Mesendoderm (in vitro differentiated cells): Measurements from ENCODE around the gene PCDHB5.
"Not testable (repeated sequence)": the region's sequence is repeated elsewhere in the genome, so short reads cannot be mapped to it uniquely, and the experiment has no call there.

Experiments used
- DNase-seq: peaks from one replicate; pipeline ENCODE4 v3.0.0; 2013
- H2AK5ac ChIP-seq: 2 replicates; pipeline ENCODE4 v1.6.1; 2013; ENCODE audit warnings: low read length, inconsistent platforms
- H2BK120ac ChIP-seq: 2 replicates; pipeline ENCODE4 v1.6.1; 2013; ENCODE audit warnings: low read depth, mild to moderate bottlenecking, low read length, moderate library complexity, mixed read lengths
- H2BK15ac ChIP-seq: replicated peaks from 2 replicates; pipeline ENCODE4 v1.6.1; 2013; ENCODE audit warnings: low read depth, mild to moderate bottlenecking, moderate library complexity
- H2BK5ac ChIP-seq: 2 replicates; pipeline ENCODE4 v1.6.1; 2013; ENCODE audit warnings: low read length, inconsistent platforms
- H3K18ac ChIP-seq: 2 replicates; pipeline ENCODE4 v1.6.1; 2013; ENCODE audit warnings: mild to moderate bottlenecking, low read length, mixed read lengths
- H3K23ac ChIP-seq: one replicate; pipeline ENCODE4 v1.6.1; 2013; ENCODE audit warnings: low read length
- H3K27ac ChIP-seq: 2 replicates; pipeline ENCODE4 v1.5.1; 2013; ENCODE audit warnings: low read depth, mild to moderate bottlenecking, inconsistent platforms, low read length, moderate library complexity
- H3K27me3 ChIP-seq: 2 replicates; pipeline ENCODE4 v1.6.1; 2013; ENCODE audit warnings: low read length, control low read depth, mild to moderate bottlenecking, inconsistent platforms; ENCODE audit not compliant: insufficient read depth, poor library complexity
- H3K36me3 ChIP-seq: 2 replicates; pipeline ENCODE4 v1.6.1; 2013; ENCODE audit warnings: low read length, inconsistent platforms; ENCODE audit not compliant: control insufficient read depth, insufficient read depth
- H3K4ac ChIP-seq: one replicate; pipeline ENCODE4 v1.6.1; 2013; ENCODE audit warnings: low read depth, mild to moderate bottlenecking, low read length, moderate library complexity
- H3K4me1 ChIP-seq: 2 replicates; pipeline ENCODE4 v1.6.1; 2013; ENCODE audit warnings: low read depth, low read length, inconsistent platforms; ENCODE audit not compliant: control insufficient read depth
- H3K4me2 ChIP-seq: 2 replicates; pipeline ENCODE4 v1.6.1; 2013; ENCODE audit warnings: low read length
- H3K4me3 ChIP-seq: 2 replicates; pipeline ENCODE4 v1.5.1; 2013; ENCODE audit warnings: mild to moderate bottlenecking, low read length
- H3K56ac ChIP-seq: one replicate; pipeline ENCODE4 v1.6.1; 2013; ENCODE audit warnings: low read length
- H3K79me1 ChIP-seq: 2 replicates; pipeline ENCODE4 v1.6.1; 2013; ENCODE audit warnings: low read length, inconsistent platforms
- H3K79me2 ChIP-seq: 2 replicates; pipeline ENCODE4 v1.6.1; 2013; ENCODE audit warnings: mild to moderate bottlenecking, low read length; ENCODE audit not compliant: control insufficient read depth, insufficient read depth
- H3K9ac ChIP-seq: 2 replicates; pipeline ENCODE4 v1.6.1; 2013; ENCODE audit warnings: low read length, inconsistent platforms
- H4K5ac ChIP-seq: one replicate; pipeline ENCODE4 v1.6.1; 2013; ENCODE audit warnings: low read length
- H4K8ac ChIP-seq: one replicate; pipeline ENCODE4 v1.6.1; 2013; ENCODE audit warnings: low read depth, mild to moderate bottlenecking, control low read depth, low read length, moderate library complexity
- WGBS: extraction: QIAGEN DNeasy Blood & Tissue Kit; methylation state at CpG from one replicate; pipeline ENCODE4 v1.1.7; 2013; ENCODE audit warnings: low lambda C conversion rate, missing lambda C conversion rate; ENCODE audit not compliant: insufficient coverage; ENCODE audit errors: extremely low coverage; 5-methylcytosine and 5-hydroxymethylcytosine counted together

The PCDHB5 gene

DNA sequence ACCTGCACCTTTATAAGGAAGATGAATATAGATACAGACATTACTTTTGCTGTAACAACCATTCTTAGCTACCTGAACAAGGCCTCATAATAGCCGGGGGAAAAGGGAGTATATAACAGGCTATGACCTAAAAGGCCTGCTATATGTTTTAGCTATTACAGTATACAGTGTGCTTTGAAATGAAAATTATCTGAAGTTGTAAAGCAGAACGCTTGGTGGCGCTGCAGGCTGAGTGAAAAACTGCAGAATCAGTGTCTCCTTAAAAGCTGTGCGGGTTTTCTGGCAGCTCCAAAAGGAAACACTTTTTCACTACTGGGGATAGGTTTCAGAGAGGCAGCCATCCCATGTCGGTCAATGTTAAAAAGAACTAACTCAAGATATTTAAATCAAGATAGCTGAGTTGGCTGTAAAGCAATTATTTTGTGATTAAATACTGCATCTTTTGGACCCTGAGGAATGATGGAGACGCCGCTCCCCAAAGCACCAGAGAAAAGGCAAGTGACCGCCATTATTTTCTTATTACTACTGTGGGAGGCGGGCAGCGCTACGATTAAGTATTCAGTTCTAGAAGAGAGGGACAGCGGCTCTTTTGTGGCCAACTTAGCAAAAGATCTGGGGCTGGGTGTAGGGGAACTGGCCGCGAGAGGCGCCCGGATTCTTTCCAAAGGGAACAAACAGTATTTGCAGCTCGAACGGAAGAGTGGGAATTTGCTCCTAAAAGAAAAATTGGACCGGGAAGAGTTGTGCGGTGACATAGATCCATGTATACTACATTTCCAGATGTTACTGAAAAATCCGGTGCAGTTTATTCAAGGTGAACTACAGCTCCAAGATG, 20.8 kb downstream of the PCDHB5 start:
- Histone ChIP-seq H3K23ac (no peak overlapping the region), H2AK5ac (no peak overlapping the region), H3K4me1 (no peaks in the 10 kb centered on the region), H2BK15ac (no peak overlapping the region), H3K4me3 (no peak overlapping the region), H3K4ac (no peak overlapping the region), H4K8ac (no peak overlapping the region), H4K5ac (no peak overlapping the region), H2BK120ac (no peak overlapping the region), H3K4me2 (no peak overlapping the region), H3K27me3 (no peaks in the 10 kb centered on the region), H3K79me1 (no peaks in the 10 kb centered on the region), H3K9ac (no peak overlapping the region), H2BK5ac (no peak overlapping the region), H3K36me3 (no peaks in the 10 kb centered on the region), H3K18ac (no peak overlapping the region), H3K56ac (no peak overlapping the region), H3K79me2 (no peaks in the 10 kb centered on the region), H3K27ac (no peak overlapping the region)
- DNase-seq, result peak; percentile 57
- WGBS, result no CpG with 5 or more reads among the region's 21 CpGs

DNA sequence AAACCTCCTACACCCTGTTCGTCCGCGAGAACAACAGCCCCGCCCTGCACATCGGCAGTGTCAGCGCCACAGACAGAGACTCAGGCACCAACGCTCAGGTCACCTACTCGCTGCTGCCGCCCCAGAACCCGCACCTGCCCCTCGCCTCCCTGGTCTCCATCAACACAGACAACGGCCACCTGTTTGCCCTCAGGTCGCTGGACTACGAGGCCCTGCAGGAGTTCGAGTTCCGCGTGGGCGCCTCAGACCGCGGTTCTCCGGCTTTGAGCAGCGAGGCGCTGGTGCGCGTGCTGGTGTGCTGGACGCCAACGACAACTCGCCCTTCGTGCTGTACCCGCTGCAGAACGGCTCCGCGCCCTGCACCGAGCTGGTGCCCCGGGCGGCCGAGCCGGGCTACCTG, 22.4 kb downstream of the PCDHB5 start:
- H2BK5ac ChIP-seq, H2BK120ac ChIP-seq, H3K36me3 ChIP-seq, H3K18ac ChIP-seq, H3K79me2 ChIP-seq, H3K4me3 ChIP-seq, H3K9ac ChIP-seq, H3K27me3 ChIP-seq, H3K4me1 ChIP-seq, DNase-seq, H3K23ac ChIP-seq, H3K56ac ChIP-seq, H4K5ac ChIP-seq, H3K4me2 ChIP-seq, H3K27ac ChIP-seq, H4K8ac ChIP-seq, H2BK15ac ChIP-seq, H3K4ac ChIP-seq, H2AK5ac ChIP-seq, H3K79me1 ChIP-seq: not testable (repeated sequence)
- no CpG with 5 or more reads among the region's 38 CpGs for WGBS

DNA sequence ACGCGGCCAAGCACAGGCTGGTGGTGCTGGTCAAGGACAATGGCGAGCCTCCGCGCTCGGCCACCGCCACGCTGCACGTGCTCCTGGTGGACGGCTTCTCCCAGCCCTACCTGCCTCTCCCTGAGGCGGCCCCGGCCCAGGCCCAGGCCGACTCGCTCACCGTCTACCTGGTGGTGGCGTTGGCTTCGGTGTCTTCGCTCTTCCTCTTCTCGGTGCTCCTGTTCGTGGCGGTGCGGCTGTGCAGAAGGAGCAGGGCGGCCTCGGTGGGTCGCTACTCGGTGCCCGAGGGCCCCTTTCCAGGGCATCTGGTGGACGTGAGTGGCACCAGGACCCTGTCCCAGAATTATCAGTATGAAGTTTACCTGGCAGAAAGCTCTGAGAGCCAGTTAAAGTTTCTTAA, 22.9 kb downstream of the PCDHB5 start:
- H2BK120ac ChIP-seq, H3K27me3 ChIP-seq, H4K8ac ChIP-seq, H3K4ac ChIP-seq, H3K79me2 ChIP-seq, H2BK5ac ChIP-seq, H3K79me1 ChIP-seq, H3K4me2 ChIP-seq, H3K23ac ChIP-seq, H4K5ac ChIP-seq, H3K36me3 ChIP-seq, H3K56ac ChIP-seq, H3K18ac ChIP-seq, H3K27ac ChIP-seq, H3K4me1 ChIP-seq, H2BK15ac ChIP-seq, H2AK5ac ChIP-seq, H3K4me3 ChIP-seq, H3K9ac ChIP-seq, DNase-seq: not testable (repeated sequence)
- WGBS, result no CpG with 5 or more reads among the region's 28 CpGs

DNA sequence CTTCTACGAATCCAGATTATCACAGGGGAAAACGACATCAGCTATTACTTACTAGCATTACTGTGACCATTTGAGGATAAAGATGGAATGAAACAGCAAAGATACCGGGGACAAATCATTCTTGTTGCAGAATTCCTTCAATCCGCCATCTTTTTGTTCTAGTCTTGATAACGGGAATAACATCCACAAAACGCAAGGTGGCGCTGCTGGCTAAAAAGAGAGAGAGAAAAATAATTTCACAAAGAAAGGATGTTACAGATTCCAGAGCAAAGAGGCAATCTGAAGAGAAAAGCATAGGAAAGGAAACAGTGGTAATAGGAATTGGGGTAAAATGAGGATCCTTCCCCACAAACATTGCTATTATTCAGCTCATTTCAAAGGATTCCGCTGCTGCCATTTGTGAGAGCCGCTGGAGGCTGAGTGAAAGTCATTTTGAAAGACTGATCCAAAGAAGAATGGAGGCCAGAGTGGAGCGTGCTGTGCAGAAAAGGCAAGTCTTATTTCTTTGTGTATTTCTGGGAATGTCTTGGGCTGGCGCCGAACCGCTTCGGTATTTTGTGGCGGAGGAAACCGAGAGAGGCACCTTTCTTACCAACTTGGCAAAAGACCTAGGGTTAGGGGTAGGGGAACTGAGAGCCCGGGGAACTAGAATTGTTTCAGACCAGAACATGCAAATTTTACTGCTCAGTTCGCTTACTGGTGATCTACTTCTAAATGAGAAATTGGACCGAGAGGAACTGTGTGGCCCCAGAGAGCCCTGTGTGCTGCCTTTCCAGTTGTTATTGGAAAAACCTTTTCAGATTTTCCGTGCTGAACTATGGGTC, 37.6 kb downstream of the PCDHB5 start, which contains the start of gene PCDHB7:
Gene PCDHB7 (plus strand): TSS at position 264 of the 824 bp plus-strand sequence. CDS start 192 bp downstream, at position 456.
- Histone ChIP-seq H3K27me3 (no peaks in the 10 kb centered on the region), H3K18ac (no peak within 1 kb of the TSS), H3K4me1 (no peaks in the 10 kb centered on the region), H3K23ac (no peak within 1 kb of the TSS), H2BK5ac (no peak within 1 kb of the TSS), H3K4me3 (no peak within 1 kb of the TSS), H2AK5ac (no peak within 1 kb of the TSS), H3K36me3 (no peaks in the 10 kb centered on the region), H4K5ac (no peak within 1 kb of the TSS), H3K79me2 (no peaks in the 10 kb centered on the region), H4K8ac (peak within 1 kb of the TSS; percentile 56), H2BK15ac (no peak within 1 kb of the TSS), H3K4me2 (no peak within 1 kb of the TSS), H3K9ac (no peak within 1 kb of the TSS), H3K79me1 (no peaks in the 10 kb centered on the region), H3K56ac (no peak within 1 kb of the TSS), H3K27ac (no peak within 1 kb of the TSS), H3K4ac (no peak within 1 kb of the TSS), H2BK120ac (no peak within 1 kb of the TSS)
- WGBS, result no CpG with 5 or more reads among the region's 20 CpGs
- DNase-seq, result peak; percentile 66

DNA sequence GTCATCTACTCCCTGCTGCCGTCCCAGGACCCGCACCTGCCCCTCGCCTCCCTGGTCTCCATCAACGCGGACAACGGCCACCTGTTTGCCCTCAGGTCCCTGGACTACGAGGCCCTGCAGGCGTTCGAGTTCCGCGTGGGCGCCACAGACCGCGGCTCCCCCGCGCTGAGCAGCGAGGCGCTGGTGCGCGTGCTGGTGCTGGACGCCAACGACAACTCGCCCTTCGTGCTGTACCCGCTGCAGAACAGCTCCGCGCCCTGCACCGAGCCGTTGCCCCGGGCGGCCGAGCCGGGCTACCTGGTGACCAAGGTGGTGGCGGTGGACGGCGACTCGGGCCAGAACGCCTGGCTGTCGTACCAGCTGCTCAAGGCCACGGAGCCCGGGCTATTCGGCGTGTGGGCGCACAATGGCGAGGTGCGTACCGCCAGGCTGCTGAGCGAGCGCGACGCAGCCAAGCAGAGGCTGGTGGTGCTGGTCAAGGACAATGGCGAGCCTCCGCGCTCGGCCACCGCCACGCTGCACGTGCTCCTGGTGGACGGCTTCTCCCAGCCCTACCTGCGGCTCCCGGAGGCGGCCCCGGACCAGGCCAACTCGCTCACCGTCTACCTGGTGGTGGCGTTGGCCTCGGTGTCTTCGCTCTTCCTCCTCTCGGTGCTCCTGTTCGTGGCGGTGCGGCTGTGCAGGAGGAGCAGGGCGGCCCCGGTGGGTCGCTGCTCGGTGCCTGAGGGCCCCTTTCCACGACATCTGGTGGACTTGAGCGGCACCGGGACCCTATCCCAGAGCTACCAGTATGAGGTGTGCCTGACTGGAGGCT, 39.5 kb downstream of the PCDHB5 start:
- H3K79me1 ChIP-seq, H2BK120ac ChIP-seq, H3K4ac ChIP-seq, H2BK15ac ChIP-seq, H4K5ac ChIP-seq, H3K23ac ChIP-seq, H2AK5ac ChIP-seq, H3K18ac ChIP-seq, DNase-seq, H3K36me3 ChIP-seq, H3K9ac ChIP-seq, H4K8ac ChIP-seq, H3K4me2 ChIP-seq, H3K79me2 ChIP-seq, H3K4me3 ChIP-seq, H3K27ac ChIP-seq, H3K27me3 ChIP-seq, H3K4me1 ChIP-seq, H2BK5ac ChIP-seq, H3K56ac ChIP-seq: not testable (repeated sequence)
- no CpG with 5 or more reads among the region's 79 CpGs for whole genome bisulfite sequencing
